IPS-18c (cell line): ENCODE measurements around the gene CPT1B.
"Not testable (repeated sequence)": the region's sequence is repeated elsewhere in the genome, so short reads cannot be mapped to it uniquely, and the experiment has no call there.

Experiments
- H3K4me3 ChIP-seq: 2 replicates; pipeline ENCODE4 v1.7.0; 2013; ENCODE audit warnings: low read depth, mild to moderate bottlenecking, low read length, moderate library complexity; ENCODE audit not compliant: insufficient read depth
- H3K9me3 ChIP-seq: one replicate; pipeline ENCODE4 v1.6.1; 2013; ENCODE audit warnings: mild to moderate bottlenecking, low read length, moderate library complexity; ENCODE audit not compliant: control insufficient read depth, insufficient read depth

Gene CPT1B

GRCh38 chr22:50577987-50578775, at the start of gene CPT1B:
TSS of gene CPT1B (minus strand) at chr22:50578427. CDS start at chr22:50577915, 512 bp downstream.
- Histone ChIP-seq H3K9me3 (peaks cover 2% of the 10 kb centered on the region), H3K4me3 (no peak within 1 kb of the TSS)

GRCh38 chr22:50626850-50627641, 48.8 kb upstream of the CPT1B start:
- Histone ChIP-seq H3K9me3 (no peaks in the 10 kb centered on the region), H3K4me3 (peak overlapping the region; percentile 89)

GRCh38 chr22:50626314-50626849, 48.2 kb upstream of the CPT1B start:
- no peak overlapping the region for H3K4me3 ChIP-seq

GRCh38 chr22:50625568-50626313, 47.5 kb upstream of the CPT1B start:
- Histone ChIP-seq H3K9me3 (no peaks in the 10 kb centered on the region), H3K4me3 (no peak overlapping the region)

More at GRCh38 chr22:50626314-50626849, 48.2 kb upstream of the CPT1B start:
- H3K9me3 ChIP-seq = no peaks in the 10 kb centered on the region

- H3K9me3 ChIP-seq = no peaks in the 10 kb centered on the region
- H3K4me3 ChIP-seq = no peak overlapping the region
These were observed 46.9 kb upstream of the CPT1B start for GRCh38 chr22:50625131-50625567.

GRCh38 chr22:50624347-50625130, 46.3 kb upstream of the CPT1B start:
- no peak overlapping the region for H3K4me3 ChIP-seq
- no peaks in the 10 kb centered on the region for H3K9me3 ChIP-seq

GRCh38 chr22:50622723-50623327, 44.6 kb upstream of the CPT1B start:
- no peaks in the 10 kb centered on the region for H3K9me3 ChIP-seq
- H3K4me3 ChIP-seq = no peak overlapping the region

- H3K9me3 ChIP-seq = no peaks in the 10 kb centered on the region
- no peak overlapping the region for H3K4me3 ChIP-seq
These were observed 43.9 kb upstream of the CPT1B start for GRCh38 chr22:50621948-50622722.

- Histone ChIP-seq H3K4me3 (no peak overlapping the region), H3K9me3 (no peaks in the 10 kb centered on the region)
These were observed 43.2 kb upstream of the CPT1B start for GRCh38 chr22:50621356-50621880.

- Histone ChIP-seq H3K4me3 (peak overlapping the region; percentile 11), H3K9me3 (no peaks in the 10 kb centered on the region)
These were observed 42.5 kb upstream of the CPT1B start for GRCh38 chr22:50620593-50621355.

GRCh38 chr22:50614296-50614695, 36.1 kb upstream of the CPT1B start:
- not testable (repeated sequence) for H3K4me3 ChIP-seq

GRCh38 chr22:50613291-50613981, 35.2 kb upstream of the CPT1B start:
- Histone ChIP-seq H3K4me3 (no peak overlapping the region), H3K9me3 (no peaks in the 10 kb centered on the region)

More at GRCh38 chr22:50614296-50614695, 36.1 kb upstream of the CPT1B start:
- H3K9me3 ChIP-seq = not testable (repeated sequence)

GRCh38 chr22:50612528-50613221, 34.4 kb upstream of the CPT1B start:
- Histone ChIP-seq H3K4me3 (no peak overlapping the region), H3K9me3 (no peaks in the 10 kb centered on the region)

- H3K9me3 ChIP-seq = no peaks in the 10 kb centered on the region
- H3K4me3 ChIP-seq = no peak overlapping the region
These were observed 33.9 kb upstream of the CPT1B start for GRCh38 chr22:50612168-50612527.
